H1 (cell line): Measurements from ENCODE around the gene HOXD1.

Experiments
- CBX5 ChIP-seq: fragments of 300-800, 300-1000 bp; sonication (generic); IDR thresholded peaks from 2 replicates; pipeline ENCODE4 v1.7.1; 2016; ENCODE audit warnings: antibody characterized with exemption, low read length, low read depth
- CREB1 ChIP-seq: IDR thresholded peaks from 2 replicates; pipeline ENCODE4 v1.6.1; 2012; ENCODE audit warnings: inconsistent platforms
- CTCF ChIP-seq, 3 experiments: IDR thresholded peaks; 1 replicate in 2 of 3; 2 replicates in 1 of 3; pipeline versions ENCODE4 v1.5.1 to v1.6.1; 2011; ENCODE audit warnings: low read length in 3 of 3, mild to moderate bottlenecking in 3 of 3, inconsistent platforms in 2 of 3, low read depth in 1 of 3, moderate library complexity in 1 of 3; ENCODE audit not compliant: insufficient read depth in 1 of 3; ENCODE audit errors: control extremely low read depth in 1 of 3
- MAX ChIP-seq: IDR thresholded peaks from 2 replicates; pipeline ENCODE4 v1.6.1; 2012; ENCODE audit warnings: inconsistent platforms
- PHF8 ChIP-seq: fragments of 200-600 bp; sonication (generic); conservative IDR thresholded peaks from 2 replicates; pipeline ENCODE4 v1.7.1; 2012; ENCODE audit warnings: low read depth, mild to moderate bottlenecking, inconsistent platforms, low read length, moderate library complexity
- TAF1 ChIP-seq: IDR thresholded peaks from 2 replicates; pipeline ENCODE4 v1.6.1; 2011; ENCODE audit warnings: mild to moderate bottlenecking, low read depth, low read length
- TEAD4 ChIP-seq: IDR thresholded peaks from 2 replicates; pipeline ENCODE4 v1.6.1; 2012; ENCODE audit warnings: low read depth, low read length, inconsistent platforms, mixed read lengths

GRCh38 chr2:176150584-176151441 lies 37.7 kb upstream of the HOXD1 start:
- no peak for TF ChIP-seq CTCF (IDR thresholded peaks at IDR 0.05; ENCODE audit: control extremely low read depth in 1 of 3, insufficient read depth in 1 of 3, low read depth in 1 of 3, low read length in 3 of 3)
- TF ChIP-seq MAX = no peak
- TF ChIP-seq TEAD4 = no peak
- no peak for TF ChIP-seq PHF8
- TF ChIP-seq CBX5 = no peak
- no peak for TF ChIP-seq TAF1
- TF ChIP-seq CREB1 = no peak
